Chondrocyte (in vitro differentiated cells): Measurements from ENCODE around the gene GALNT10. TPM values are rescaled to one million over a fixed set of nuclear protein-coding genes. Genes with fewer than 3 reads are reported as not detected.

Source experiments
- DNase-seq: peaks from one replicate; pipeline ENCODE4 v3.0.0; 2021; ENCODE audit warnings: mixed read lengths, low spot score
- H3K27ac Mint-ChIP-seq: one replicate; pipeline ENCODE4 v1.8.0; 2021; ENCODE audit warnings: mild to moderate bottlenecking, moderate library complexity, mixed read lengths; ENCODE audit not compliant: unreplicated experiment
- H3K27me3 Mint-ChIP-seq: 2 replicates; pipeline ENCODE4 v1.8.0; 2021; ENCODE audit warnings: low read depth, mixed read lengths
- H3K36me3 Mint-ChIP-seq: 2 replicates; pipeline ENCODE4 v1.8.0; 2021; ENCODE audit warnings: low read depth, mixed read lengths
- H3K4me1 Mint-ChIP-seq: 2 replicates; pipeline ENCODE4 v1.8.0; 2021; ENCODE audit warnings: low read depth, mild to moderate bottlenecking, mixed read lengths
- H3K4me3 Mint-ChIP-seq: one replicate; pipeline ENCODE4 v1.8.0; 2021; ENCODE audit warnings: mild to moderate bottlenecking, moderate library complexity, mixed read lengths; ENCODE audit not compliant: unreplicated experiment
- H3K9me3 Mint-ChIP-seq: 2 replicates; pipeline ENCODE4 v1.8.0; 2021; ENCODE audit warnings: low read depth, mixed read lengths
- total RNA-seq: library from RNA; stranded (reverse); gene quantifications from 3 replicates; pipeline ENCODE4 v1.2.1, GENCODE V29; 2021
- TF ChIP-seq, protein P1 (sequence below): fragments of 200-600 bp; sonication (generic); IDR thresholded peaks from 2 replicates; pipeline ENCODE4 v1.5.0; 2021; ENCODE audit warnings: antibody characterized with exemption, mild to moderate bottlenecking, moderate library complexity

The GALNT10 gene
- total RNA-seq, 1 donor from 2014 or later = 155 TPM

GRCh38 chr5:154352960-154353548 is 162.5 kb downstream of the GALNT10 start:
- DNase-seq = no peak

DNA sequence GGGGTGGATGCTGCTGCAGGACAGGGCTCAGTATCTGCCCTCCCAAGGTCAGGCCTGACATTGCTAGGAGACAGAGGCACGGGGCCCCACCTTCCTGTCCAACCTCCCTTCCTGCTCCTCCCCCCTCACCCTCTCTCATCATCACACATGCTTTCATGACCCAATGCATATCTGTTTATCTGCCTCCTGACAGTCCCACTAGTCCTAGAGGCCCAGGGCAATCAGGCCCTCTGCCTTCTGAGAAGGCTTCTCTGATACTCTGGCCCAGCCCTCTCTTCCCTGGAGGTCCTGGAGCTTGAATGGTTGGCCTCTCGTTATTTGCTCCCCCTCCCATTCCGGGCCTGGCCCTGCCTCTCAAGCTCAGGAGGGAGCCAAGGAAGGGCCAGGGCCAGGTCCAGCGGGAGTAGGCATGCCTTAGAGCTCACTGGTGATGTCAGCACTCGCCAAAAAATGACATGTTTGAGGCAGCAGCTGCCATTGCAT is 164.6 kb downstream of the GALNT10 start:
- peaks cover 66% of the 10 kb centered on the region for H3K4me1 Mint-ChIP-seq
- no peaks in the 10 kb centered on the region for H3K27me3 Mint-ChIP-seq
- TF ChIP-seq, protein P1, sequence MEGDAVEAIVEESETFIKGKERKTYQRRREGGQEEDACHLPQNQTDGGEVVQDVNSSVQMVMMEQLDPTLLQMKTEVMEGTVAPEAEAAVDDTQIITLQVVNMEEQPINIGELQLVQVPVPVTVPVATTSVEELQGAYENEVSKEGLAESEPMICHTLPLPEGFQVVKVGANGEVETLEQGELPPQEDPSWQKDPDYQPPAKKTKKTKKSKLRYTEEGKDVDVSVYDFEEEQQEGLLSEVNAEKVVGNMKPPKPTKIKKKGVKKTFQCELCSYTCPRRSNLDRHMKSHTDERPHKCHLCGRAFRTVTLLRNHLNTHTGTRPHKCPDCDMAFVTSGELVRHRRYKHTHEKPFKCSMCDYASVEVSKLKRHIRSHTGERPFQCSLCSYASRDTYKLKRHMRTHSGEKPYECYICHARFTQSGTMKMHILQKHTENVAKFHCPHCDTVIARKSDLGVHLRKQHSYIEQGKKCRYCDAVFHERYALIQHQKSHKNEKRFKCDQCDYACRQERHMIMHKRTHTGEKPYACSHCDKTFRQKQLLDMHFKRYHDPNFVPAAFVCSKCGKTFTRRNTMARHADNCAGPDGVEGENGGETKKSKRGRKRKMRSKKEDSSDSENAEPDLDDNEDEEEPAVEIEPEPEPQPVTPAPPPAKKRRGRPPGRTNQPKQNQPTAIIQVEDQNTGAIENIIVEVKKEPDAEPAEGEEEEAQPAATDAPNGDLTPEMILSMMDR = no peak
- H3K9me3 Mint-ChIP-seq = no peaks in the 10 kb centered on the region
- H3K27ac Mint-ChIP-seq = peak overlapping the region; percentile 89
- peaks cover 5% of the 10 kb centered on the region for H3K36me3 Mint-ChIP-seq
- H3K4me3 Mint-ChIP-seq = no peak overlapping the region
- no peak for DNase-seq

More at GRCh38 chr5:154352960-154353548, 162.5 kb downstream of the GALNT10 start:
- H3K27ac Mint-ChIP-seq = no peak overlapping the region
- no peaks in the 10 kb centered on the region for H3K9me3 Mint-ChIP-seq
- TF ChIP-seq, protein P1 = no peak
- peaks cover 2% of the 10 kb centered on the region for H3K36me3 Mint-ChIP-seq
- no peaks in the 10 kb centered on the region for H3K27me3 Mint-ChIP-seq
- no peak overlapping the region for H3K4me3 Mint-ChIP-seq
- peaks cover 51% of the 10 kb centered on the region for H3K4me1 Mint-ChIP-seq

DNA sequence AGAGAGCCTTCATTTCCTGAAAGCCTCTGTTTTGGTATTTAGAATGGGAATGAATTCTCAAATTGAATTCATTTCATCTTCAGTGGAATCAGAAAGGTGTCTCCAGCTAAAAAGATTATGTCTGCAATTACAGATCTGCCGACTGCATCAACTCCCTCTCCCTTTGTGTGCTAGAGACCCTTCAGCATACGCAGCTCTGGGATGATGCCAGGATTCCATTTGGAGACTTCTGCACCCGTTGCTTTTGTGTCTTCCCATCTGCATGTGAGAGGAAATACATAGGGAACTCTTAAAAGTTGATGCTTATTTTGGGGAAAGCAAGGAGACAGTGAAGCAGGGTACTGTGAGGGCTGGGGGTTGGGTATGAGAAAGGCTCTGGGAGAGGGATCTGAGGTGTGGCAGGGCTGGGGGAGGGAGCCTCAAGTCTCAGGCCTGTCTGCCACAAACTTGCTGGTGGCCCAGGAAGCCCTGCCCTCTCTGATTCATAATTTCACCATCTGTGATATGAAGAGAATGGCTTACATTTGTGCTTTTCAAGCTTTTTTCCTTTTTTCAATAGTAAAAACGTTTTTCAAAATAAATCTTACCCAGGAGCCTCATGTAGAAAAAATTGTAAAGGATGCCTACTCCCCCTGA is 165.6 kb downstream of the GALNT10 start:
- H3K4me1 Mint-ChIP-seq = peaks cover 69% of the 10 kb centered on the region

GRCh38 chr5:154356958-154357357 is 166.4 kb downstream of the GALNT10 start:
- Mint-ChIP-seq H3K36me3 (peaks cover 6% of the 10 kb centered on the region), H3K4me3 (no peak overlapping the region), H3K4me1 (peaks cover 67% of the 10 kb centered on the region), H3K9me3 (no peaks in the 10 kb centered on the region), H3K27ac (peak overlapping the region; percentile 89), H3K27me3 (no peaks in the 10 kb centered on the region)
- TF ChIP-seq, protein P1 = no peak
- DNase-seq = no peak

More for the DNA sequence above, 165.6 kb downstream of the GALNT10 start:
- Mint-ChIP-seq H3K27me3 (no peaks in the 10 kb centered on the region), H3K4me3 (peak overlapping the region; percentile 10), H3K36me3 (peaks cover 5% of the 10 kb centered on the region), H3K9me3 (no peaks in the 10 kb centered on the region), H3K27ac (peak overlapping the region; percentile 89)
- DNase-seq = no peak
- TF ChIP-seq, protein P1 = no peak

DNA sequence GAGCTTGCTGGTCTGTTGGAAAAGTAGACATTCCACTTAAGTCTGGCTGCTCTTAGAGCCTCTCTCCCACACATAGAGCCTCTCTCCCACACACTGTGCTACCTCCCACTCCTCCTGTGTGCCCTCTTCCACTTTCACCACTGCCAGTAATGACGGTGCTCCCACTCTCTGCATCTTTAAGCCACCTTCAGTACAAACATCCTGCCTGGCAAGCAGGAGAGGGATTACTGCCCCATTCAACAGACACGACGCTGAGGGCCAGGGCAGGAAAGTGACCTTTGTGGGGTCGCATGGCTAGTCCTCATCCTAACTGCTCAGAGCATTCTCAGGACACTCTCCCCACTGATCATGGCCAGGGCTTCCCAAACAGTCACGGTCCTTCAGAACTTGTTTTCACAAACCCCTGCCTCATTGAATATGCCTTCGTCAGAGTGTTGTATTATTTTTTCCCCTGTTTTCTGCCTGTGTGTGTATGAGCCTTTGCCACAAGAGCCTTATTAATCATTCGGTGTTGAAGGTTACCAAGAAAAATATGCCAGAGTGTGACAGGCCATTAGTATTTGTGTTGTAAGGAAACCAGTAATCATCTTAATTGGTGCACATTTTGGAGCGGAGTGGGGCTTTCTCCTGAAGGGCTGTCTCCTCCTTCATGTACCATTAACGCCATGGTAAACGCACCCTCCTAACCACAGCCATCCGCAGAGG is 168.1 kb downstream of the GALNT10 start:
- peaks cover 70% of the 10 kb centered on the region for H3K4me1 Mint-ChIP-seq
- DNase-seq = no peak

More for the DNA sequence above, 168.1 kb downstream of the GALNT10 start:
- peaks cover 10% of the 10 kb centered on the region for H3K36me3 Mint-ChIP-seq
- H3K27me3 Mint-ChIP-seq = no peaks in the 10 kb centered on the region
- no peaks in the 10 kb centered on the region for H3K9me3 Mint-ChIP-seq
- peak overlapping the region; percentile 93 for H3K27ac Mint-ChIP-seq
- TF ChIP-seq, protein P1 = no peak
- no peak overlapping the region for H3K4me3 Mint-ChIP-seq
